HL-60 (cell line): ENCODE data around the gene FBLN1.

Source experiments
- GABPA ChIP-seq: IDR thresholded peaks from 2 replicates; pipeline ENCODE4 v1.6.1; 2012; ENCODE audit warnings: low read depth
- POLR2AphosphoS5 ChIP-seq: IDR thresholded peaks from 2 replicates; pipeline ENCODE4 v1.6.1; 2012; ENCODE audit warnings: low read depth
- SPI1 ChIP-seq: IDR thresholded peaks from 2 replicates; pipeline ENCODE4 v1.6.1; 2012; ENCODE audit warnings: low read depth, mild to moderate bottlenecking, borderline replicate concordance
- TF ChIP-seq, protein P1 (sequence below): IDR thresholded peaks from one replicate; pipeline ENCODE4 v1.5.1; 2011; ENCODE audit warnings: low read length, control low read depth, inconsistent platforms; ENCODE audit not compliant: insufficient read depth
- TF ChIP-seq, protein P2 (sequence below): IDR thresholded peaks from 2 replicates; pipeline ENCODE4 v1.6.1; 2012; ENCODE audit warnings: low read depth; ENCODE audit not compliant: insufficient replicate concordance

DNA sequence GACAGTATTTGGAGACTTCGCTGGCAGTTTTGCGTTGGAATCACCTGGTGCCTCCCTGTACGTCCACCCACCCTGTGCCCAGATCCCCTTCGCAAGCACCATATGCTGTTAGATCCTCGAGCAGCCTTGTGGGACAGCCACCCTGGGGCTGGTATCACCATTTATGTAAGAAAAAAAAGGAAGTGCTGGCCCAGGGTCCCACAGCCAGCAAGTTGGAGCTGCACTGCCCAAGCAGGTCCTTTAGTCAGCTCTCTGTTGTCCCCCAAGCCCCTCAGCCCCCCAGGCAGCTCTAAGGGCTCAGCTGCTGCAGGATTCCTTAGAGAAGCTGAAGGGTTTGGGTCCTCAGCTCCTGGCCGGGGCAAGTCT, 80.3 kb downstream of the FBLN1 start:
- TF ChIP-seq POLR2AphosphoS5 (no peak), SPI1 (peak; percentile 95), GABPA (no peak)
- TF ChIP-seq, protein P1, sequence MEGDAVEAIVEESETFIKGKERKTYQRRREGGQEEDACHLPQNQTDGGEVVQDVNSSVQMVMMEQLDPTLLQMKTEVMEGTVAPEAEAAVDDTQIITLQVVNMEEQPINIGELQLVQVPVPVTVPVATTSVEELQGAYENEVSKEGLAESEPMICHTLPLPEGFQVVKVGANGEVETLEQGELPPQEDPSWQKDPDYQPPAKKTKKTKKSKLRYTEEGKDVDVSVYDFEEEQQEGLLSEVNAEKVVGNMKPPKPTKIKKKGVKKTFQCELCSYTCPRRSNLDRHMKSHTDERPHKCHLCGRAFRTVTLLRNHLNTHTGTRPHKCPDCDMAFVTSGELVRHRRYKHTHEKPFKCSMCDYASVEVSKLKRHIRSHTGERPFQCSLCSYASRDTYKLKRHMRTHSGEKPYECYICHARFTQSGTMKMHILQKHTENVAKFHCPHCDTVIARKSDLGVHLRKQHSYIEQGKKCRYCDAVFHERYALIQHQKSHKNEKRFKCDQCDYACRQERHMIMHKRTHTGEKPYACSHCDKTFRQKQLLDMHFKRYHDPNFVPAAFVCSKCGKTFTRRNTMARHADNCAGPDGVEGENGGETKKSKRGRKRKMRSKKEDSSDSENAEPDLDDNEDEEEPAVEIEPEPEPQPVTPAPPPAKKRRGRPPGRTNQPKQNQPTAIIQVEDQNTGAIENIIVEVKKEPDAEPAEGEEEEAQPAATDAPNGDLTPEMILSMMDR, result no peak
- TF ChIP-seq, protein P2, sequence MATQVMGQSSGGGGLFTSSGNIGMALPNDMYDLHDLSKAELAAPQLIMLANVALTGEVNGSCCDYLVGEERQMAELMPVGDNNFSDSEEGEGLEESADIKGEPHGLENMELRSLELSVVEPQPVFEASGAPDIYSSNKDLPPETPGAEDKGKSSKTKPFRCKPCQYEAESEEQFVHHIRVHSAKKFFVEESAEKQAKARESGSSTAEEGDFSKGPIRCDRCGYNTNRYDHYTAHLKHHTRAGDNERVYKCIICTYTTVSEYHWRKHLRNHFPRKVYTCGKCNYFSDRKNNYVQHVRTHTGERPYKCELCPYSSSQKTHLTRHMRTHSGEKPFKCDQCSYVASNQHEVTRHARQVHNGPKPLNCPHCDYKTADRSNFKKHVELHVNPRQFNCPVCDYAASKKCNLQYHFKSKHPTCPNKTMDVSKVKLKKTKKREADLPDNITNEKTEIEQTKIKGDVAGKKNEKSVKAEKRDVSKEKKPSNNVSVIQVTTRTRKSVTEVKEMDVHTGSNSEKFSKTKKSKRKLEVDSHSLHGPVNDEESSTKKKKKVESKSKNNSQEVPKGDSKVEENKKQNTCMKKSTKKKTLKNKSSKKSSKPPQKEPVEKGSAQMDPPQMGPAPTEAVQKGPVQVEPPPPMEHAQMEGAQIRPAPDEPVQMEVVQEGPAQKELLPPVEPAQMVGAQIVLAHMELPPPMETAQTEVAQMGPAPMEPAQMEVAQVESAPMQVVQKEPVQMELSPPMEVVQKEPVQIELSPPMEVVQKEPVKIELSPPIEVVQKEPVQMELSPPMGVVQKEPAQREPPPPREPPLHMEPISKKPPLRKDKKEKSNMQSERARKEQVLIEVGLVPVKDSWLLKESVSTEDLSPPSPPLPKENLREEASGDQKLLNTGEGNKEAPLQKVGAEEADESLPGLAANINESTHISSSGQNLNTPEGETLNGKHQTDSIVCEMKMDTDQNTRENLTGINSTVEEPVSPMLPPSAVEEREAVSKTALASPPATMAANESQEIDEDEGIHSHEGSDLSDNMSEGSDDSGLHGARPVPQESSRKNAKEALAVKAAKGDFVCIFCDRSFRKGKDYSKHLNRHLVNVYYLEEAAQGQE, result no peak
